GM18909 (cell line): ENCODE results near the gene ZMAT1.
"Not testable (repeated sequence)": the region's sequence is repeated elsewhere in the genome, so short reads cannot be mapped to it uniquely, and the experiment has no call there.

Experiments
- ATAC-seq: cut with Tn5 transposase; IDR thresholded peaks from one replicate; pipeline ENCODE4 v1.9.1; 2021; ENCODE audit warnings: mild to moderate bottlenecking; ENCODE audit not compliant: unreplicated experiment, poor library complexity

ZMAT1 gene

GRCh38 chrX:101931488-101932248, at the start of gene ZMAT1:
TSS of gene ZMAT1 (minus strand) at chrX:101932027. CDS start at chrX:101932008, 19 bp downstream.
- ATAC-seq: peak; percentile 88

- no peak for ATAC-seq
Observed at GRCh38 chrX:101977106-101977505, 45.3 kb upstream of the ZMAT1 start.

GRCh38 chrX:101973066-101973465, 41.2 kb upstream of the ZMAT1 start:
- ATAC-seq: no peak

- not testable (repeated sequence) for ATAC-seq
Observed at GRCh38 chrX:101964923-101965539, 33.2 kb upstream of the ZMAT1 start.

- no peak for ATAC-seq
Observed at GRCh38 chrX:101958139-101958538, 26.3 kb upstream of the ZMAT1 start.

- ATAC-seq: peak; percentile 52
Observed at GRCh38 chrX:101957174-101957573, 25.3 kb upstream of the ZMAT1 start.

GRCh38 chrX:101956556-101956955, 24.7 kb upstream of the ZMAT1 start:
- ATAC-seq: no peak

- no peak for ATAC-seq
Observed at GRCh38 chrX:101950581-101950980, 18.8 kb upstream of the ZMAT1 start.

GRCh38 chrX:101932249-101932570, 383 bp upstream of the ZMAT1 start:
- no peak for ATAC-seq

GRCh38 chrX:101931136-101931487, 715 bp downstream of the ZMAT1 start:
- ATAC-seq: peak; percentile 3

GRCh38 chrX:101925733-101926132, 6.1 kb downstream of the ZMAT1 start:
- no peak for ATAC-seq

GRCh38 chrX:101918751-101919150, 13.1 kb downstream of the ZMAT1 start:
- ATAC-seq: no peak

GRCh38 chrX:101906136-101906796, 25.6 kb downstream of the ZMAT1 start:
- no peak for ATAC-seq

GRCh38 chrX:101904996-101905395, 26.8 kb downstream of the ZMAT1 start:
- no peak for ATAC-seq
